GM21423 (cell line): Measurements from ENCODE around the gene FGGY.
"Not testable (repeated sequence)": the region's sequence is repeated elsewhere in the genome, so short reads cannot be mapped to it uniquely, and the experiment has no call there.

Experiments
- ATAC-seq: cut with Tn5 transposase; IDR thresholded peaks from one replicate; pipeline ENCODE4 v1.9.1; 2021; ENCODE audit warnings: mild to moderate bottlenecking, moderate library complexity; ENCODE audit not compliant: unreplicated experiment

Gene FGGY

GRCh38 chr1:59605184-59605583 lies 308.3 kb downstream of the FGGY start:
- no peak for ATAC-seq

DNA sequence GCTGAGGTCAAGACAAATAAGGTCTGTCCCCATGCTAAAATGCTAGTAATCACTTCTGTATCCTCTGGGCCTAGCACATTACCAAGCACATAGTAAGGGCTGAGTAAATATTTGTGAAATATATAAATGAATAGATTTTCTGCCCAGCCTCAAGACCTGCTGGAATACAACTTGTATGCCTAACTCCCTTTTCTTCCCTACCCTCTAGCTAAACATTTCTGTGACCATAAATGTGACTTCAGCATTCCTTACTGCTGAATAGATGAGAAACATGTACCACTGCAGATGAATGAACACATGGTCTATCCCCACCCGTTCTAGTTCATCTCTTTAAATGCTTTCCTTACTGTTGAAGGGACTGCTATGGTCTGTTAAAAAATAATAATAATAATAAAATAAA lies 308.9 kb downstream of the FGGY start:
- no peak for ATAC-seq

- no peak for ATAC-seq
Observed at GRCh38 chr1:59609245-59609644, 312.4 kb downstream of the FGGY start.

GRCh38 chr1:59610499-59610898 lies 313.6 kb downstream of the FGGY start:
- not testable (repeated sequence) for ATAC-seq

DNA sequence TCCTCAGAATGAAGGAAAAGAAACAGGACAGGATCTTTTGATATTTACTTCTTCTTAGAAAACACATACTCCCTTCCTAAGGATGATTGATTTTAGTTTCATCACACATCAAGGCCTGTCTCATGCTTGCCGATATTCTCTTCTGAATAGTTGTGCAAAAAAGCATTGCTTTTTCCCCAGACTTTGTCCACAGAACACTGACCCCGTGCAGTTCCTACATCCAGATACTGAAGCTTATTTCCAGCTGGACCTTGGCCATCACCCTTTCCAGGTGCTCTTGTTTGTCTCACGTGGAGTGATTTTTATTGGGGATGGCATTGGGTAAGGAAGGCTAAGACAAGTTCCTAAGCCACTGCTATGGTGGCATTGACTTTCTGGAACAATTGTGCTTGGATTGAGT lies 320.5 kb downstream of the FGGY start:
- no peak for ATAC-seq

DNA sequence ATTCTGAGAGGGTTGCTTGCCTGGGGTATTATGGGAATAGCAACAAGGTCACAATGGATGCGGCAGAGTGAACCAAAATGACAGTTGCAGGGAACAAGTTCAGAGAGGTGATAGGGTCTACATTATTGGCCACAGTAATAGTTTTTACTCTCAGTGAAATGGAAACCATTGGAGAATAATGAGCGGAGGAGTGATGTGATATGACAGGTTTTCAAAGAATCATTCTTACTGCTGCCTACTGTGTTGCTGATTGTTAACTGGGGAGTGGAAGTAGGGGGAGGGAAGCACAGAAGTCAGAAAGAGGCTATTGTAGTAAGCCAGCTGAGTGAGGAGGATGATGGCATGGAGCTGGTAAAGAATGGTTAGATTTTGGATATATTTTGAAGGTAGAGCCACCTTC lies 322.7 kb downstream of the FGGY start:
- ATAC-seq: no peak

- no peak for ATAC-seq
Observed at GRCh38 chr1:59625384-59625783, 328.5 kb downstream of the FGGY start.

GRCh38 chr1:59631561-59632255 lies 334.8 kb downstream of the FGGY start:
- ATAC-seq: no peak

DNA sequence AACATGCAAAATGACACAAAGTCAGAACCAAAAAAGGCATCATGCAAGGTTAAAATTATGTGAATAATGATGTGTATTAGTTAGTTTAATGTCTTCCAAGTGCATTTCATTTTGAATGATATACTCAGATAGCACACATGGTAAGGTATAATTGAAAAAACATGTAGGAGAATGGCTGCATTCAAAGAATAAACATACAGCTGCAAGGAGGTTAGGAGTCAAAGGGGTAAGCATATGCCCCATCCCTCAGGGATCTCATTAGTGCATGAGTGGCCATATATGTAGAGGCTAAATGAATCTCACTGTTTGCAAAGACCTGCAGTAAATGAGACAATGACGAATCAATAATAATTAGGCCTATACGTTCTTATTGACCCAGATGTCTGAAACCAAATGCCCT lies 338.2 kb downstream of the FGGY start:
- no peak for ATAC-seq

- ATAC-seq: no peak
Observed at GRCh38 chr1:59638231-59638711, 341.4 kb downstream of the FGGY start.

DNA sequence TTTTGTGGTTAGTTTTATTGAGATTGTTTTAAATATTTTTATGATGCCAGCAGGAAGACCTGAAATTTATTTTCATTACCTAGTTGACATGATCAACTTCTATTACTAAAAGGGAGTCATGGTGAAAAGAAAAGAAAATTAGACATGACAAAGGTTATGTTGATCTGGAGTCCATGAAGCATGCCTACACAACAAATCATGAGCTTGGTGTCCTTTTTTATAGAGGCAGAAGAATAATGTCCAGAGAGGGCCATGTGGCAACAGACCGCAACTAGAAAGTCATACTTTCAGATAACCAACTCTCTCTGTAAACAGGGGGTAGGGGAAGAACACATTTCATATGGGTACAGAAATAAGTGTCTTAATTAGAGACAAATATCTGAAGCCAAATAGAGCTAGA lies 342.4 kb downstream of the FGGY start:
- ATAC-seq: no peak

GRCh38 chr1:59640851-59641250 lies 344.0 kb downstream of the FGGY start:
- no peak for ATAC-seq

GRCh38 chr1:59641836-59642235 lies 344.9 kb downstream of the FGGY start:
- no peak for ATAC-seq

DNA sequence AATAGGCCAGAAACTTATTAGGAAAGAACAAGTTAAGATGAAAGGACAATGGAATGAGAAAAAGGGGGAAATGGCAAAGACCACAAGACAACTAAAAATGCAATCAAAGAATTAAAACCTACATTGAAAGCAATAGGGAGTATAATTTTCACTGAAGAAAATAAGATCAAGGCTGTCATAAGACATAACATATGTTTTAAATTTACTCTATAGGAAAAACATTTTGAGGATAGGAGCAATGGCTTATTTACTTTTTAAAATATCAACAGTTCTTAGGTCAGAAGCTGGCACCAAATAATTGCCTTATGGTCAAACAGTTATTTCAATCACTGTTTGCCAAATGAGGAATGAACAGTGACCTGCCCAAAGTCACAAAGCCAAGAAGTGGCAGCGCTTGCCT lies 346.6 kb downstream of the FGGY start:
- ATAC-seq: no peak

DNA sequence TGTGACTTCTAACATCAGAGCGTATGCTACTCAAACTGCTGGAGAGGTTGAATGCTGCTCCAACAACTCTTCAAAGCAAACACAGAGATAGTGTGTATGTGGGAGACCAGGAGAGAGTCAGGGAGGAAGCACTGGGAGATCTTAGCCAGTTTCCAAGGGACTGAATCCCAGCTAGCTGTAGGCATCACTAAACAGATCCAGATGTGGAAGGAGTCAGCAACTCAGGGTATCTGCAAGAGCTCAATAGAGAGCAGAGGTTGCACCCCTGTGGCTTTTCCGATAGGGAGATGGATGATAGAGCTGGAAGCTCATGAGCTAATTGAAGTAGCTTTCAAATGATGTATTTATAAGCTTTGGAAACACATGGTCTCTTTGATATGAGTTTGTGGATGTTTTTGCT lies 349.0 kb downstream of the FGGY start:
- ATAC-seq: no peak

DNA sequence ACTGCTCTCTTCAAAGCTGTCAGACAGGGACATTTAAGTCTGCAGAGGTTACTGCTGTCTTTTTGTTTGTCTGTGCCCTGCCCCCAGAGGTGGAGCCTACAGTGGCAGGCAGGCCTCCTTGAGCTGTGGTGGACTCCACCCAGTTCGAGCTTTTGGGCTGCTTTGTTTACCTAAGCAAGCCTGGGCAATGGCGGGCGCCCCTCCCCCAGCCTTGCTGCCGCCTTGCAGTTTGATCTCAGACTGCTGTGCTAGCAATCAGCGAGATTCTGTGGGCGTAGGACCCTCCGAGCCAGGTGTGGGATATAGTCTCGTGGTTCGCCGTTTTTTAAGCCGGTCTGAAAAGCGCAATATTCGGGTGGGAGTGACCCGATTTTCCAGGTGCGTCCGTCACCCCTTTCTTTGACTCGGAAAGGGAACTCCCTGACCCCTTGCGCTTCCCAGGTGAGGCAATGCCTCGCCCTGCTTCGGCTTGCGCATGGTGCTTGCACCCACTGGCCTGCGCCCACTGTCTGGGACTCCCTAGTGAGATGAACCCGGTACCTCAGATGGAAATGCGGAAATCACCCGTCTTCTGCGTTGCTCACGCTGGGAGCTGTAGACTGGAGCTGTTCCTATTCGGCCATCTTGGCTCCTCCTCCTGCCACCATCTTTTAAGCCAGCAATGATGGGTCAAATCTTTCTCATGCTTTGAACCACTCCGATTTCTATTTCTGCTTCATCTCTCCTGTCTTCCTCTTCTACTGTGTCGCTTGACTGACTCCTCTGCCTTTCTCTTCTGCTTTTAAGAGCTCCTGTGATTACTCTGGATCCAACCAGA lies 356.5 kb downstream of the FGGY start:
- not testable (repeated sequence) for ATAC-seq

GRCh38 chr1:59653968-59654367 lies 357.1 kb downstream of the FGGY start:
- ATAC-seq: no peak

GRCh38 chr1:59657873-59658465 lies 361.1 kb downstream of the FGGY start:
- no peak for ATAC-seq

- ATAC-seq: no peak
Observed at GRCh38 chr1:59664166-59664565, 367.3 kb downstream of the FGGY start.

- ATAC-seq: no peak
Observed at GRCh38 chr1:59666106-59666505, 369.2 kb downstream of the FGGY start.

GRCh38 chr1:59667020-59667419 lies 370.1 kb downstream of the FGGY start:
- no peak for ATAC-seq

DNA sequence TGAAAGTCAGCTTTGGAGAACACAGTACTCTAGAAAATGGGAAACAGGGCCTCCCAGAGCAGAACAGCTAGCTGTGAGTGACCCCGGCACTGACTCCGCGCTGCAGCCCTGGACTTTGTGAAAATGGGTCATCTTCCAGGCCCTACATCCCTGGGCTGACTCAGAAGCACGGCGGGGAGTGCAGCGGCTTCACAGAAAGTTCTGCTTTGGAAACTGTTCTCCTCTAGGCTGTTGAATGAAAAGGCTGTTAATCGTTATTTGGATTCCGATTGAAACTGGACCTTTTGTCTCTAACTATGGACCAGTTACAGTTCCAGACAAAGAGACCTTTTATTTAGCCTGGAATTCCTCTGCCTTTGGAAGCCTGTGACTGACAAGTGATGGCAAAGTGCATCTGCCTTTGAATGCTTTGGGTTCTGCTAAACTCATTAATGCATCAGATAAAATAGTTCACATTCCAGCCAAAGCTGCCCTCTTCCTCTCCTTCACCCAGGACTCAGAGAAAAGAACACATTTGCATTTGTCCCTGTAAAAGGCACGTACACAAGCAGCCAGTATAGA lies 372.9 kb downstream of the FGGY start:
- no peak for ATAC-seq
